BLaER1 (cell line): Measurements from ENCODE around the gene RBBP8NL.
"Not testable (repeated sequence)": the region's sequence is repeated elsewhere in the genome, so short reads cannot be mapped to it uniquely, and the experiment has no call there.

Source experiments
- H3K27ac ChIP-seq: shearing (Covaris generic); formaldehyde crosslinking; 2 replicates; pipeline ENCODE4 v1.8.1; 2022
- H3K27me3 ChIP-seq: shearing (Covaris generic); formaldehyde crosslinking; 2 replicates; pipeline ENCODE4 v1.8.1; 2022
- H3K36me3 ChIP-seq: shearing (Covaris generic); formaldehyde crosslinking; 2 replicates; pipeline ENCODE4 v1.8.1; 2022
- H3K4me1 ChIP-seq: shearing (Covaris generic); formaldehyde crosslinking; 2 replicates; pipeline ENCODE4 v1.8.1; 2022
- H3K4me2 ChIP-seq: shearing (Covaris generic); formaldehyde crosslinking; 2 replicates; pipeline ENCODE4 v1.8.1; 2022
- H3K4me3 ChIP-seq: shearing (Covaris generic); formaldehyde crosslinking; 2 replicates; pipeline ENCODE4 v1.8.1; 2022
- H3K9ac ChIP-seq: shearing (Covaris generic); formaldehyde crosslinking; 2 replicates; pipeline ENCODE4 v1.8.1; 2022
- H3K9me3 ChIP-seq: shearing (Covaris generic); formaldehyde crosslinking; 2 replicates; pipeline ENCODE4 v1.8.1; 2022
- H4K20me1 ChIP-seq: shearing (Covaris generic); formaldehyde crosslinking; 2 replicates; pipeline ENCODE4 v1.8.1; 2022
- Cebpa-rat ChIP-seq: shearing (Covaris generic); IDR thresholded peaks from 2 replicates; pipeline ENCODE4 v1.8.1; 2022

Gene RBBP8NL

DNA sequence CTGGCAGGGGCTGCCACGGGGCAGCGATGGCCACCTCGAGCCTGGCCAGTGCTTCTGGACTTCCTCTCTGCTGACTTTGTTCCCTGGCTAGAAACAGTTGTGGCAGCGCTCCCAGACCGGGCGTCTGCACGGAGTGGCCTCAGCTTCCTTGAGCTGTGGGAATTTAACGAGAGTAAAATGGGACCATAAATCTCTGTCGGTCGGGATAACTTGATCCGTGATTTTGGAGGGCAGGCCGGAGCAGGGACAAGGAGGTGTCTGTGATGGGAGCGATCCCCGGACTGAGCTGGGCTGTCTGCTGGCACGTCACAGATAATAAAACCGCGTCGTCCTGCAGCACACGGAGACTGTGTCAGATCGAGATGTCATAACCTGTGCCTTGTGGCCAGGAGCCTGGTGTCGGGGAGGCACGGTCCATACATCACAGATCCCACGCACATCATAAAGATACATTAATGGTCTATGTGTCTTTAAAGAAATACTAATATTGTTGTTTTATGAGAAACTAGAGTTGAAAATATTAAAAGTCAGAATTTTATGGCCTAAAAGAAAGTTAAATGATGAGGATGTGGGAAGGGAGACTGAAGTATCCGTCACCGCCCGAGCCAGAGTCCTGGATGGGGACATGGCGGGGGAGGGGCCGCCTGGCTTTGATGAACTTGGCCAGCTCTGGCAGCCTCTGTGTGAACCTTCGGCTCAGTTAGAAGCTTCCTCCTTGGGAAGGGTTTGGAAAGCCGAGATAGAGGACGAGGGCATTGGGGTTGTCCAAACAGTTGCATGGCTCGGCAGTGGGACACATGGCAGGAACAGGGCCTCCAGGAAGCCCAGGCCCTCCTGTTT lies 6.5 kb upstream of the RBBP8NL start:
- Histone ChIP-seq H3K27me3 (peaks cover 36% of the 10 kb centered on the region), H3K9me3 (no peaks in the 10 kb centered on the region), H3K27ac (no peak overlapping the region), H3K4me3 (no peak overlapping the region), H3K4me2 (no peak overlapping the region), H3K4me1 (no peaks in the 10 kb centered on the region), H3K36me3 (no peaks in the 10 kb centered on the region), H3K9ac (no peak overlapping the region), H4K20me1 (peaks cover 4% of the 10 kb centered on the region; the same call in 1 of the 2 replicates)
- no peak for TF ChIP-seq Cebpa-rat

DNA sequence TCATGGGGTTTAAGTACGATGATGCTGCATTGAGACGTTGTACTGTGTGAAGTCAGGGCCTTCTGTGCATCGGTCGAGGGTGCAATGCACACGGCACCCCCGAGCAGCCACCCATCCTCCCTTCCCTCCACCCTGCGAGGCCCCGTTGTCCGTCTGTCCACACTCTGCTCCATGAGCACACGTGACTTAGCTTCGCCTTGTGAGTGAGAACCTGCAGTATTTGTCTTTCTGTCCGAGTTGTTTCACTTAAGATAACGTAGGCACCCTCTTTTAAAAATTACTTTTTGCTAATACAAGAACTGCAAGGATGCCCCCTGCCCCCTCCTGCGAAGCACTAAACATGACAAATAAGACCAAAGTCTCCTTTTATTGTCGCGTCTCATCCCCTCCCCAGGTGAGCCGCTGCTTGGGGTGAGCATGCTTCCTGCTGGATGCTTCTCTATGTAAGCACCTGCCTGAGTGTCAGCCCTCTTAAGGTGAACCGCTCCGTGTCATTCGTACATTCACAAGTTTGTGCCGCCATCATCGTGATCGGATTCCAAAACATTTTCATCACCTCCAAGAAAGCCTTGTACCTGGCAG lies 3.6 kb upstream of the RBBP8NL start:
- peaks cover 4% of the 10 kb centered on the region; the same call in 1 of the 2 replicates for H4K20me1 ChIP-seq
- H3K9me3 ChIP-seq = no peaks in the 10 kb centered on the region
- H3K27ac ChIP-seq = no peak overlapping the region
- H3K4me3 ChIP-seq = no peak overlapping the region
- H3K4me1 ChIP-seq = peaks cover 7% of the 10 kb centered on the region
- H3K4me2 ChIP-seq = no peak overlapping the region
- peaks cover 29% of the 10 kb centered on the region for H3K27me3 ChIP-seq
- no peak for TF ChIP-seq Cebpa-rat
- H3K36me3 ChIP-seq = no peaks in the 10 kb centered on the region
- no peak overlapping the region for H3K9ac ChIP-seq

DNA sequence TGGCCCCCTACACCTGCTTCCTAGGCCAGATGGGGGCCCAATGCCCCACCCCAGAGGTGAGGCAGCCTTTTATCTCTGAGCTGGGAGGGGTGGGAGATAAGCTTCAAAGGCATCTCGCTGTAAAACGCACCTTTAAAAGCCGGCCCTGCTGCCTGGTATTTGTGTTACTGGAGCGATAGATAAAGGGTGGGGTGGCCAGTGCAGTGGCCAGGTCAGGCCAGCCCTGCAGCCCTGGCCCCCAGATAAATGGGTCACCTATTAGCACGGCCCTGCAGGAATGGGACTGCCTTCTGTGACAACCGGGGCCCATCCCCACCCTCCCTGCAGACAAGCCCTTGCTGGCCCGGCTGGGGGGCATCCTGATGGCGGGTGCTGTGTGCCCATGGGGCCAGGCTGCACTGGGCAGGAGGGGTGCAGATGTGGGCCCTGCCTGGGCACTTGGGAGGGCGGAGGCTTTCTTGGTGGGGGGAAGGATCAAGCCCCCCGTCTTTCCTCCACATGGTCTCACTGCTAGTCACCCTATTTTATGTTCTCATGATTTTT lies 3.0 kb upstream of the RBBP8NL start:
- H3K4me1 ChIP-seq = peaks cover 7% of the 10 kb centered on the region
- H3K27ac ChIP-seq = no peak overlapping the region
- no peak overlapping the region for H3K4me2 ChIP-seq
- no peak overlapping the region for H3K9ac ChIP-seq
- no peak overlapping the region for H3K4me3 ChIP-seq
- no peak for TF ChIP-seq Cebpa-rat
- H3K27me3 ChIP-seq = peaks cover 23% of the 10 kb centered on the region
- H3K36me3 ChIP-seq = no peaks in the 10 kb centered on the region
- H4K20me1 ChIP-seq = peaks cover 3% of the 10 kb centered on the region; the same call in 1 of the 2 replicates
- no peaks in the 10 kb centered on the region for H3K9me3 ChIP-seq

DNA sequence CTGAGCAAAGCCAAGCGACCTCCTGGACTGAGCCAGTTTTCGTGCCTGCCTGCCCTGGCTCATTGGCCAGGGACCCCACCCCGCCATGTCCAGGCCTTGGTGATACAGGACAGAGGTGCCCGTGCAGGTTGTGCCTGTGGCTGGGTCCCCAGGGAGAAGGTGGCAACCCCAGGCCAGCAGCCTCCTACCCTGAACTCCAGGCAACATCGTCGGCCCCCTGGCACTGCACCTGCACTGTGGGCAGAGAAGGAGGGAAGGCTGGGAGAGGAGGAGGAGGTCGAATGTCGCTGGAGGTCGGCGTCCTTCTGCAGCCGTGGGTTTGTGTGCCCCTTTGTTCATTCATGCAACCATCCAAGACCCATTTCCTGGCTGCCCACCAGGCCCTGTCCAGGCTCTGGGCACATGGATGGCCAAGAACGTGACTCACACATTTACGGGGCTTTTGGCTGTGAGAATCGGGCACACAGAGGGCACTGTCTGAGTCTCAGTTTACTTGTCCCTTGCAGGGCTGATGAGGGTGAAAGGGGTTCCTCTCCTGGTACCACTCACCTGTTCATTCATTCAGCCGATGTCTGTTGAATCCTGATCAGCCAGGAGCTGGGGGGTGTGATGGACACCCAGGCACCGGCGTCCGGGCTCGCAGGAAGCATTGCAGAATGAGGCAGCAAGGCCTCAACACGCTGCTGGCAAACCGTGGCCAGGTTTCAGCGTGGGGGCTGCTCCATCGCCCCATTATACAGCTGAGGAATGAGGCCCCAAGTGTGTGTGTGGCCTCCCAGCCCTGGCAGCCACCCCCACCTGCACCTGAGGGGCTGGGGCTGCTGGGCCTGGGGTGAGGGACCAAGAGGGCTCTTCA lies 2.3 kb upstream of the RBBP8NL start:
- no peak overlapping the region for H3K27ac ChIP-seq
- H3K4me1 ChIP-seq = peaks cover 7% of the 10 kb centered on the region
- H4K20me1 ChIP-seq = no peaks in the 10 kb centered on the region; the same call in 1 of the 2 replicates
- H3K9me3 ChIP-seq = no peaks in the 10 kb centered on the region
- H3K9ac ChIP-seq = no peak overlapping the region
- H3K4me3 ChIP-seq = no peak overlapping the region
- TF ChIP-seq Cebpa-rat = no peak
- no peaks in the 10 kb centered on the region for H3K36me3 ChIP-seq
- peaks cover 16% of the 10 kb centered on the region for H3K27me3 ChIP-seq
- H3K4me2 ChIP-seq = no peak overlapping the region

DNA sequence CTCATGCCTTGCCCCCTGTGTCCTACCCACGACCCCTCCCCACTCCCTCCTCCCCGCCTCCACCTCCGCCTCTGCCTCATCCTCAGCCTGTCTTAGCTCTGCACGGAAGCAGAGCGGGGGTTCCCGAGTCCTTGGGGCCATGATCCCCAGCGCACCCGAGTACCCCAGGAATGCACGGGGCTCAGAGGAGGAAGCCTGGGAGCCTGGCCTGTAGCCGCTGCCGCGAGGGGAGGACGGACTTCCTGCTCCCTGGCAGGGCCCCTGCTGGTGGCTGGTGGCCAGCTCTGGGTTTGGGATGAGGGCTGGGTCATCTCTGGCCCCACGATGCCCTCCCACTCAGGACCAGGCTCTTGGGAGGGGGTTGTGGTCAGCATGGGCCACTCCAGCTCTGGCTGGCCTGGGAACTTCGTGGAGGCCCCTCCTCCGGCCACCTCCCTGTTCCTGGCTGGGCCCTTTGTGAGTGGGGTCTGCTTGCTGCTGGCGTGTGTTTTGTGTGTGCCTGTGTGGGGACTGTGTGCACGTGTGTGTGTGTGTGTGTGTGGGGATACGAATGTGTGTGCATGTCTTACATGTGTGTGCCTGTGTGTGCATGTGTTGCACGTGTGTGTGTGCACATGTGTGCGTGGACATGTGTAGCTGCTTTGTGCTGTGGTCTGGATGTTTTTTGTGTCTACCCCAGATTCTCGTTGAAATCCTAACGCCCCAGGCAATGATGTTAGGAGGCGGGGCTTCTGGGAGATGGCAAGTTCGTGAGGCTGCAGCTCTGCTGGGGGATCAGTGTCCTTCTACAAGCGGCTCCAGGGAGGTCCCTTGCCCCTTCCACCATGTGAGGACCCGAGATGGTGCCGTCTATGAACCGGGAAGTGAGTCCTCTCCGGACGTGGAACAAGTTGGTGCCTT lies 1.3 kb upstream of the RBBP8NL start:
- Histone ChIP-seq H3K9me3 (no peaks in the 10 kb centered on the region), H3K4me3 (no peak overlapping the region), H3K27ac (no peak overlapping the region), H4K20me1 (no peaks in the 10 kb centered on the region), H3K27me3 (peaks cover 5% of the 10 kb centered on the region), H3K4me2 (no peak overlapping the region), H3K36me3 (no peaks in the 10 kb centered on the region), H3K9ac (no peak overlapping the region), H3K4me1 (peaks cover 16% of the 10 kb centered on the region)
- TF ChIP-seq Cebpa-rat = no peak

DNA sequence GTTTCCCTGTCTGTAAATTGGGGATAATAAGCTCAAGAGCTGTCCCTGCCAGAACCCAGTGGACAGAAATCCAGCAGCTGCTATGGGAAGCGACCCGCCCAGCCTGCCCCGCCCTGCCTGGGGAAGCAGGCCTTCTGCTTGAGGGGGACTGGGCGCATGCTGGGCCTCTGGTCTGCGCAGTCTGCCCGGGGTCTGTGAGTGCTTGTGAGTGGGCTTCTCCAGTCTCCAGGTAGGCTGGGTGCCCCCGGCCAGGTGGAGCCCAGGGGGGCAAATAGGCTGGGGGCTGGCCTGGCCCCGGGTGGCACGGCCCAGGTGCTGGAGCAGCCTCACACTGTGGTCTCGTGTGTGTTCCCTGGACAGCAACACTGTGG lies 648 bp upstream of the RBBP8NL start:
- Histone ChIP-seq H3K4me3 (no peak overlapping the region), H3K27ac (no peak overlapping the region), H3K36me3 (no peaks in the 10 kb centered on the region), H3K9me3 (no peaks in the 10 kb centered on the region), H3K27me3 (no peaks in the 10 kb centered on the region), H4K20me1 (no peaks in the 10 kb centered on the region), H3K9ac (no peak overlapping the region), H3K4me1 (peaks cover 22% of the 10 kb centered on the region), H3K4me2 (no peak overlapping the region)
- TF ChIP-seq Cebpa-rat = no peak

DNA sequence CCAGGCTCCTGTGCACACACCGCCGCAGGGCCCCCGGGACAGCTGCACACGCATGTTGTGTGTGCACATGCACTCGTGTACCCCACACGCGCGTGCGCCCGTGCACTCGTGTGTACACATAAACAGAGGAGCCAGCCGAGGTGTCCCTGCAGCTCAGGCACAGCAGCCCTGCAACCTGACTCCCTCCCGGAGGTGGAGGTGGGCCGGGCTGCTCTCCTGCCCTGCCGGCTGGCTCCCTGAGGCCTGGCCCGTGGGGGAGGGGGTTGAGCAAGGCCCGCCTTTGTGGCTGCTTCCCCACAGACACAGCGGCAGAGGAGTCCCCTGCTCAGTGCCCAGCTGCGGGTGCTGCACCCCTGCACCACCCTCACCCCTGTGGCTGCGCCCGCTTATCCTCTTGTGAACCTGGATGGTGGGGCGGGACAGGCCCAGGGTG lies 624 bp downstream of the RBBP8NL start:
- TF ChIP-seq Cebpa-rat = no peak
- Histone ChIP-seq H3K27me3 (no peaks in the 10 kb centered on the region), H3K4me3 (no peak overlapping the region), H3K9me3 (no peaks in the 10 kb centered on the region), H4K20me1 (no peaks in the 10 kb centered on the region), H3K9ac (no peak overlapping the region), H3K4me1 (peaks cover 27% of the 10 kb centered on the region), H3K27ac (no peak overlapping the region; the same call in 1 of the 2 replicates), H3K36me3 (no peaks in the 10 kb centered on the region), H3K4me2 (no peak overlapping the region)

DNA sequence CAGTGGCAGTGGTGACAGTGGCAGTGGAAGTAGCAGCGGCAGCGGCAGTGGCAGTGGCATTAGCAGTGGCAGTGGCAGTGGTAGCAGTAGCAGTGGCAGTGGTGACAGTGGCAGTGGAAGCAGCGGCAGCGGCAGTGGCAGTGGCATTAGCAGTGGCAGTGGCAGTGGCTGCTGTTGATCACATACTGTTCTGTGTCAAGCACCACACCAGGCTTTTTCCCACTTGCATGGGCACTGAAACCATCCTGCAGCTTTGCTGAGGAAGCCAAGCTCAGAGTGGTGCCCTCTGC lies 1.3 kb downstream of the RBBP8NL start:
- H3K9ac ChIP-seq, H3K4me3 ChIP-seq, H3K27me3 ChIP-seq, H4K20me1 ChIP-seq, H3K9me3 ChIP-seq, H3K36me3 ChIP-seq, H3K4me2 ChIP-seq, H3K27ac ChIP-seq: not testable (repeated sequence)
- H3K4me1 ChIP-seq = peaks cover 27% of the 10 kb centered on the region
